DND-41 (cell line): ENCODE data around the gene EXT2.

Experiments
- ATAC-seq: fragments of 200-7000 bp; cut with Tn5 transposase; 3 replicates; pipeline ENCODE4 v1.9.1; 2021; ENCODE audit warnings: low read depth; ENCODE audit not compliant: insufficient read depth
- DNase-seq: peaks from one replicate; pipeline ENCODE4 v3.0.0-alpha.2; 2020
- H2AFZ ChIP-seq: 2 replicates; pipeline ENCODE4 v1.6.0; 2012; ENCODE audit warnings: low read depth, low read length
- H3K27ac ChIP-seq: 2 replicates; pipeline ENCODE4 v1.5.1; 2012; ENCODE audit warnings: low read length, inconsistent platforms
- H3K27me3 ChIP-seq: fragments of 200-600 bp; sonication (generic); 2 replicates; pipeline ENCODE4 v1.6.0; 2012; ENCODE audit warnings: low read length, mild to moderate bottlenecking, inconsistent platforms; ENCODE audit not compliant: insufficient read depth, poor library complexity
- H3K36me3 ChIP-seq: 2 replicates; pipeline ENCODE4 v1.5.1; 2012; ENCODE audit warnings: low read length, inconsistent platforms; ENCODE audit not compliant: insufficient read depth
- H3K4me1 ChIP-seq: 2 replicates; pipeline ENCODE4 v1.5.1; 2012; ENCODE audit warnings: mild to moderate bottlenecking, low read length; ENCODE audit not compliant: insufficient read depth
- H3K4me2 ChIP-seq: 2 replicates; pipeline ENCODE4 v1.6.0; 2012; ENCODE audit warnings: mild to moderate bottlenecking, moderate library complexity, low read length, inconsistent platforms; ENCODE audit not compliant: insufficient read depth
- H3K4me3 ChIP-seq, 2 experiments: fragments of 200-600 bp in 1 of 2; shearing (Covaris generic) in 1 of 2; 2 replicates each; pipeline ENCODE4 v1.5.1; 2012 to 2016; ENCODE audit warnings: inconsistent platforms in 2 of 2, low read length in 2 of 2, mild to moderate bottlenecking in 2 of 2, low read depth in 1 of 2, moderate library complexity in 1 of 2
- H3K79me2 ChIP-seq: 2 replicates; pipeline ENCODE4 v1.6.0; 2012; ENCODE audit warnings: low read length, inconsistent platforms; ENCODE audit not compliant: insufficient read depth
- H3K9ac ChIP-seq: 2 replicates; pipeline ENCODE4 v1.6.0; 2012; ENCODE audit warnings: low read depth, mild to moderate bottlenecking, inconsistent platforms, low read length, moderate library complexity
- H3K9me3 ChIP-seq: 2 replicates; pipeline ENCODE4 v1.5.1; 2012; ENCODE audit warnings: low read length, moderate library complexity, mild to moderate bottlenecking, inconsistent platforms; ENCODE audit not compliant: insufficient read depth, severe bottlenecking
- H4K20me1 ChIP-seq: 2 replicates; pipeline ENCODE4 v1.6.0; 2012; ENCODE audit warnings: low read length; ENCODE audit not compliant: insufficient read depth
- CTCF ChIP-seq: IDR thresholded peaks from 2 replicates; pipeline ENCODE4 v1.5.1; 2012; ENCODE audit warnings: borderline replicate concordance, low read length, moderate library complexity, mild to moderate bottlenecking; ENCODE audit not compliant: poor library complexity, severe bottlenecking; ENCODE audit errors: extremely low read depth
- EZH2 ChIP-seq: IDR thresholded peaks from 3 replicates; pipeline ENCODE4 v1.6.1; 2012; ENCODE audit warnings: borderline replicate concordance, low read depth, mild to moderate bottlenecking, moderate library complexity, low read length, inconsistent platforms; ENCODE audit not compliant: severe bottlenecking

The EXT2 gene

GRCh38 chr11:44275961-44276550, 180.6 kb downstream of the EXT2 start:
- no peaks in the 10 kb centered on the region for H3K27me3 ChIP-seq
- H2AFZ ChIP-seq, result no peak overlapping the region
- no peak for TF ChIP-seq CTCF
- H3K79me2 ChIP-seq, result no peaks in the 10 kb centered on the region
- H3K27ac ChIP-seq, result no peak overlapping the region
- H3K9ac ChIP-seq, result no peak overlapping the region
- no peak overlapping the region for H3K4me3 ChIP-seq
- H3K36me3 ChIP-seq, result no peaks in the 10 kb centered on the region
- DNase-seq (no peak), ATAC-seq (no peak)
- no peak overlapping the region for H3K4me2 ChIP-seq
- H3K4me1 ChIP-seq, result no peaks in the 10 kb centered on the region
- H4K20me1 ChIP-seq, result no peaks in the 10 kb centered on the region
- no peaks in the 10 kb centered on the region for H3K9me3 ChIP-seq

GRCh38 chr11:44277196-44278090, 182.0 kb downstream of the EXT2 start:
- no peak overlapping the region for H3K4me2 ChIP-seq
- H3K36me3 ChIP-seq, result no peaks in the 10 kb centered on the region
- H3K4me3 ChIP-seq, result no peak overlapping the region
- H3K27ac ChIP-seq, result no peak overlapping the region
- no peak overlapping the region for H3K9ac ChIP-seq
- no peaks in the 10 kb centered on the region for H3K9me3 ChIP-seq
- H3K4me1 ChIP-seq, result no peaks in the 10 kb centered on the region
- H2AFZ ChIP-seq, result no peak overlapping the region
- no peaks in the 10 kb centered on the region for H3K27me3 ChIP-seq
- DNase-seq (no peak), ATAC-seq (no peak)
- TF ChIP-seq EZH2, result no peak
- TF ChIP-seq CTCF, result no peak
- H3K79me2 ChIP-seq, result no peaks in the 10 kb centered on the region
- no peaks in the 10 kb centered on the region for H4K20me1 ChIP-seq

GRCh38 chr11:44279483-44279882, 184.0 kb downstream of the EXT2 start:
- TF ChIP-seq CTCF (no peak), EZH2 (no peak)
- Histone ChIP-seq H2AFZ (no peak overlapping the region), H3K4me2 (no peak overlapping the region), H4K20me1 (no peaks in the 10 kb centered on the region), H3K9ac (no peak overlapping the region), H3K27me3 (no peaks in the 10 kb centered on the region), H3K4me3 (no peak overlapping the region), H3K79me2 (no peaks in the 10 kb centered on the region), H3K27ac (no peak overlapping the region), H3K4me1 (no peaks in the 10 kb centered on the region), H3K36me3 (no peaks in the 10 kb centered on the region), H3K9me3 (no peaks in the 10 kb centered on the region)
- no peak for DNase-seq
- no peak for ATAC-seq
